ENCODE measurements around the gene RETREG3. TPM values are rescaled to one million over a fixed set of nuclear protein-coding genes. Genes with fewer than 3 reads are reported as not detected.

RETREG3 gene
- total and polyA plus RNA-seq, 2 of the 13 experiments (the other 11 are each of a cell fraction or from before 2014, with no cell fraction given), result 47.0 to 55.8 TPM

DNA sequence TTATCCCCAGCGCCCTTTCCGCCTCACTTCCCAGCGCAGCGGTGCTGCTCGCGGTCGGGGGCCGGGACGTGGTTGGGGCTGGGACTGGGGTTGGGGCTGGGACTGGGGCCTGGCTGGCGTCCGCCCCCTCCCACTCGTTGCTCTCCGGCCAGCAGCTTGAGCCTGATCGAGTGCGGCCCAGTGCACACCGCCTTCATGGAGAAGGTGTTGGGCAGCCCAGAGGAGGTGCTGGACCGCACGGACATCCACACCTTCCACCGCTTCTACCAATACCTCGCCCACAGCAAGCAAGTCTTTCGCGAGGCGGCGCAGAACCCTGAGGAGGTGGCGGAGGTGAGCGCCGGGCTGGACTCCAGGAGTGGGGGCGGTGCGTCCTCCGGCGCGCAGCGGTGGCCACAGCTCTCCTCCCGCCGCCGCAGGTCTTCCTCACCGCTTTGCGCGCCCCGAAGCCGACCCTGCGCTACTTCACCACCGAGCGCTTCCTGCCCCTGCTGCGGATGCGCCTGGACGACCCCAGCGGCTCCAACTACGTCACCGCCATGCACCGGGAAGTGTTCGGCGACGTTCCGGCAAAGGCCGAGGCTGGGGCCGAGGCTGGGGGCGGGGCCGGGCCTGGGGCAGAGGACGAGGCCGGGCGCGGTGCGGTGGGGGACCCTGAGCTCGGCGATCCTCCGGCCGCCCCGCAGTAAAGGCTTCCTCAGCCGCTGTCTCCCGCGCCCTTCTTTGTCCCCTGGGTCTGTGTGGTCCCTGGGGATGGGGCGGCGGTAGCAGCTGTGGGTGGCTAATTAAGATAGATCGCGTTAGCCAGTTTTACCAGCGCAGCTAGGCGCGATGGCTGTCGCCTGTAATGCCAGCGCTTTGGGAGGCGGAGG lies 54.7 kb downstream of the RETREG3 start (continued):
- TF ChIP-seq MIER2 (CRISPR knock-in tag; IDR thresholded peaks at IDR 0.05) (peak; percentile 44; the same call in 1 of the 2 replicates), MED1 (CRISPR knock-in tag; IDR thresholded peaks at IDR 0.05) (peak; percentile 92), ZNF20 (CRISPR knock-in tag; IDR thresholded peaks at IDR 0.05) (no peak), CHCHD3 (CRISPR knock-in tag; IDR thresholded peaks at IDR 0.05) (no peak), KLF13 (CRISPR knock-in tag; IDR thresholded peaks at IDR 0.05) (peak; percentile 94; the same call in 1 of the 2 replicates), RFX1 (IDR thresholded peaks at IDR 0.05) (no peak), ATF1 (CRISPR knock-in tag; IDR thresholded peaks at IDR 0.05) (peak; percentile 89), ZNF547 (CRISPR knock-in tag; IDR thresholded peaks at IDR 0.05) (peak; percentile 35; the same call in 1 of the 2 replicates), PPARG (CRISPR knock-in tag; conservative IDR thresholded peaks at IDR 0.05) (peak; percentile 61; the same call in 1 of the 2 replicates), ZNF577 (CRISPR knock-in tag; IDR thresholded peaks at IDR 0.05; ENCODE audit: borderline replicate concordance, low read depth) (no peak), POGZ (CRISPR knock-in tag; IDR thresholded peaks at IDR 0.05) (peak; percentile 91), ZNF552 (CRISPR knock-in tag; IDR thresholded peaks at IDR 0.05; ENCODE audit: borderline replicate concordance) (peak; percentile 87; the same call in 1 of the 2 replicates), NFKB2 (CRISPR knock-in tag; IDR thresholded peaks at IDR 0.05; ENCODE audit: borderline replicate concordance) (peak; percentile 74), GABPB1 (CRISPR knock-in tag; IDR thresholded peaks at IDR 0.05) (peak; percentile 97), ZC3H13 (CRISPR knock-in tag; IDR thresholded peaks at IDR 0.05) (peak; percentile 89)
- TF ChIP-seq, protein P1, sequence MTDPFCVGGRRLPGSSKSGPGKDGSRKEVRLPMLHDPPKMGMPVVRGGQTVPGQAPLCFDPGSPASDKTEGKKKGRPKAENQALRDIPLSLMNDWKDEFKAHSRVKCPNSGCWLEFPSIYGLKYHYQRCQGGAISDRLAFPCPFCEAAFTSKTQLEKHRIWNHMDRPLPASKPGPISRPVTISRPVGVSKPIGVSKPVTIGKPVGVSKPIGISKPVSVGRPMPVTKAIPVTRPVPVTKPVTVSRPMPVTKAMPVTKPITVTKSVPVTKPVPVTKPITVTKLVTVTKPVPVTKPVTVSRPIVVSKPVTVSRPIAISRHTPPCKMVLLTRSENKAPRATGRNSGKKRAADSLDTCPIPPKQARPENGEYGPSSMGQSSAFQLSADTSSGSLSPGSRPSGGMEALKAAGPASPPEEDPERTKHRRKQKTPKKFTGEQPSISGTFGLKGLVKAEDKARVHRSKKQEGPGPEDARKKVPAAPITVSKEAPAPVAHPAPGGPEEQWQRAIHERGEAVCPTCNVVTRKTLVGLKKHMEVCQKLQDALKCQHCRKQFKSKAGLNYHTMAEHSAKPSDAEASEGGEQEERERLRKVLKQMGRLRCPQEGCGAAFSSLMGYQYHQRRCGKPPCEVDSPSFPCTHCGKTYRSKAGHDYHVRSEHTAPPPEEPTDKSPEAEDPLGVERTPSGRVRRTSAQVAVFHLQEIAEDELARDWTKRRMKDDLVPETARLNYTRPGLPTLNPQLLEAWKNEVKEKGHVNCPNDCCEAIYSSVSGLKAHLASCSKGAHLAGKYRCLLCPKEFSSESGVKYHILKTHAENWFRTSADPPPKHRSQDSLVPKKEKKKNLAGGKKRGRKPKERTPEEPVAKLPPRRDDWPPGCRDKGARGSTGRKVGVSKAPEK (CRISPR knock-in tag; IDR thresholded peaks at IDR 0.05; ENCODE audit: borderline replicate concordance), result no peak
- TF ChIP-seq, protein P2, sequence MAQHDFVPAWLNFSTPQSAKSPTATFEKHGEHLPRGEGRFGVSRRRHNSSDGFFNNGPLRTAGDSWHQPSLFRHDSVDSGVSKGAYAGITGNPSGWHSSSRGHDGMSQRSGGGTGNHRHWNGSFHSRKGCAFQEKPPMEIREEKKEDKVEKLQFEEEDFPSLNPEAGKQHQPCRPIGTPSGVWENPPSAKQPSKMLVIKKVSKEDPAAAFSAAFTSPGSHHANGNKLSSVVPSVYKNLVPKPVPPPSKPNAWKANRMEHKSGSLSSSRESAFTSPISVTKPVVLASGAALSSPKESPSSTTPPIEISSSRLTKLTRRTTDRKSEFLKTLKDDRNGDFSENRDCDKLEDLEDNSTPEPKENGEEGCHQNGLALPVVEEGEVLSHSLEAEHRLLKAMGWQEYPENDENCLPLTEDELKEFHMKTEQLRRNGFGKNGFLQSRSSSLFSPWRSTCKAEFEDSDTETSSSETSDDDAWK (CRISPR knock-in tag; IDR thresholded peaks at IDR 0.05), result no peak
- TF ChIP-seq, protein P3, sequence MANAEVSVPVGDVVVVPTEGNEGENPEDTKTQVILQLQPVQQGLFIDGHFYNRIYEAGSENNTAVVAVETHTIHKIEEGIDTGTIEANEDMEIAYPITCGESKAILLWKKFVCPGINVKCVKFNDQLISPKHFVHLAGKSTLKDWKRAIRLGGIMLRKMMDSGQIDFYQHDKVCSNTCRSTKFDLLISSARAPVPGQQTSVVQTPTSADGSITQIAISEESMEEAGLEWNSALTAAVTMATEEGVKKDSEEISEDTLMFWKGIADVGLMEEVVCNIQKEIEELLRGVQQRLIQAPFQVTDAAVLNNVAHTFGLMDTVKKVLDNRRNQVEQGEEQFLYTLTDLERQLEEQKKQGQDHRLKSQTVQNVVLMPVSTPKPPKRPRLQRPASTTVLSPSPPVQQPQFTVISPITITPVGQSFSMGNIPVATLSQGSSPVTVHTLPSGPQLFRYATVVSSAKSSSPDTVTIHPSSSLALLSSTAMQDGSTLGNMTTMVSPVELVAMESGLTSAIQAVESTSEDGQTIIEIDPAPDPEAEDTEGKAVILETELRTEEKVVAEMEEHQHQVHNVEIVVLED (CRISPR knock-in tag; IDR thresholded peaks at IDR 0.05; ENCODE audit: borderline replicate concordance), result peak; percentile 87
- TF ChIP-seq, protein P4, sequence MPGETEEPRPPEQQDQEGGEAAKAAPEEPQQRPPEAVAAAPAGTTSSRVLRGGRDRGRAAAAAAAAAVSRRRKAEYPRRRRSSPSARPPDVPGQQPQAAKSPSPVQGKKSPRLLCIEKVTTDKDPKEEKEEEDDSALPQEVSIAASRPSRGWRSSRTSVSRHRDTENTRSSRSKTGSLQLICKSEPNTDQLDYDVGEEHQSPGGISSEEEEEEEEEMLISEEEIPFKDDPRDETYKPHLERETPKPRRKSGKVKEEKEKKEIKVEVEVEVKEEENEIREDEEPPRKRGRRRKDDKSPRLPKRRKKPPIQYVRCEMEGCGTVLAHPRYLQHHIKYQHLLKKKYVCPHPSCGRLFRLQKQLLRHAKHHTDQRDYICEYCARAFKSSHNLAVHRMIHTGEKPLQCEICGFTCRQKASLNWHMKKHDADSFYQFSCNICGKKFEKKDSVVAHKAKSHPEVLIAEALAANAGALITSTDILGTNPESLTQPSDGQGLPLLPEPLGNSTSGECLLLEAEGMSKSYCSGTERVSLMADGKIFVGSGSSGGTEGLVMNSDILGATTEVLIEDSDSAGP (CRISPR knock-in tag; IDR thresholded peaks at IDR 0.05; ENCODE audit: borderline replicate concordance), result peak; percentile 88
- TF ChIP-seq, protein P5, sequence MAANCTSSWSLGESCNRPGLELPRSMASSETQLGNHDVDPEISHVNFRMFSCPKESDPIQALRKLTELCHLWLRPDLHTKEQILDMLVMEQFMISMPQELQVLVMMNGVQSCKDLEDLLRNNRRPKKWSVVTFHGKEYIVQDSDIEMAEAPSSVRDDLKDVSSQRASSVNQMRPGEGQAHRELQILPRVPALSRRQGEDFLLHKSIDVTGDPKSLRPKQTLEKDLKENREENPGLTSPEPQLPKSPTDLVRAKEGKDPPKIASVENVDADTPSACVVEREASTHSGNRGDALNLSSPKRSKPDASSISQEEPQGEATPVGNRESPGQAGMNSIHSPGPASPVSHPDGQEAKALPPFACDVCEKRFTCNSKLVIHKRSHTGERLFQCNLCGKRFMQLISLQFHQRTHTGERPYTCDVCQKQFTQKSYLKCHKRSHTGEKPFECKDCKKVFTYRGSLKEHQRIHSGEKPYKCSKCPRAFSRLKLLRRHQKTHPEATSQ (CRISPR knock-in tag; IDR thresholded peaks at IDR 0.05; ENCODE audit: borderline replicate concordance), result no peak; the same call in 1 of the 2 replicates

Measured in HepG2 (cell line).